SK-N-SH (cell line): Measurements from ENCODE around the gene AIMP1. TPM values are rescaled to one million over a fixed set of nuclear protein-coding genes. Genes with fewer than 3 reads are reported as not detected.
A peak's percentile ranks its signal among the peaks of the same experiment; 100 is the strongest.

Experiments used
- CTCF ChIA-PET: fragments of 300-600, 350-600 bp; formaldehyde crosslinking; extraction: SDS; loops from one replicate; lab custom pipeline; 2021; lab: Yijun Ruan, JAX
- POLR2A ChIA-PET: fragments of 350-600 bp; sonication (Branson Sonifier 250); formaldehyde crosslinking; extraction: SDS; loops from one replicate; lab custom pipeline; 2020; ENCODE audit warnings: antibody characterized with exemption, inconsistent platforms; lab: Yijun Ruan, JAX
- DNase-seq: peaks from one replicate; pipeline ENCODE4 v3.0.0; 2012
- H2AFZ ChIP-seq: fragments of 200-600 bp; sonication (generic); 2 replicates; pipeline ENCODE4 v1.8.1; 2016; ENCODE audit warnings: antibody characterized with exemption, mild to moderate bottlenecking, low read depth
- H3F3A ChIP-seq: fragments of 200-600 bp; sonication (generic); replicated peaks from 2 replicates; pipeline ENCODE3; 2016; ENCODE audit warnings: antibody characterized with exemption, mild to moderate bottlenecking; ENCODE audit not compliant: insufficient read depth
- H3K27ac ChIP-seq, 2 experiments: fragments of 200-500 bp in 1 of 2; fragments of 200-600 bp in 1 of 2; sonication (Bioruptor generic) in 1 of 2; sonication (generic), shearing (Covaris generic) in 1 of 2; 2 replicates each; pipeline versions ENCODE4 v1.5.1 to v1.6.1; 2014 to 2016; ENCODE audit warnings: low read depth in 2 of 2, inconsistent platforms in 1 of 2, low read length in 1 of 2, mild to moderate bottlenecking in 1 of 2, mixed read lengths in 1 of 2
- H3K27me3 ChIP-seq: fragments of 200-600 bp; sonication (generic), shearing (Covaris generic); 2 replicates; pipeline ENCODE4 v1.6.1; 2016; ENCODE audit warnings: mixed run types; ENCODE audit not compliant: insufficient read depth
- H3K36me3 ChIP-seq, 2 experiments: fragments of 200-500 bp in 1 of 2; fragments of 200-600 bp in 1 of 2; sonication (Bioruptor generic) in 1 of 2; sonication (generic) in 1 of 2; replicated peaks in 1 of 2; 2 replicates each; pipeline versions ENCODE3 to v1.5.1; 2014 to 2016; ENCODE audit warnings: low read length in 1 of 2, mild to moderate bottlenecking in 1 of 2; ENCODE audit not compliant: insufficient read depth in 2 of 2, control insufficient read depth in 1 of 2
- H3K4me1 ChIP-seq, 2 experiments: fragments of 200-500 bp in 1 of 2; fragments of 200-600 bp in 1 of 2; sonication (Bioruptor generic) in 1 of 2; sonication (generic), shearing (Covaris generic) in 1 of 2; 2 replicates each; pipeline versions ENCODE4 v1.5.1 to v1.6.1; 2014 to 2016; ENCODE audit warnings: low read depth in 1 of 2, low read length in 1 of 2, mixed run types in 1 of 2; ENCODE audit not compliant: insufficient read depth in 2 of 2, control insufficient read depth in 1 of 2
- H3K4me2 ChIP-seq: fragments of 200-600 bp; sonication (generic), shearing (Covaris generic); 2 replicates; pipeline ENCODE4 v1.6.1; 2017; ENCODE audit warnings: mixed run types
- H3K4me3 ChIP-seq, 2 experiments: fragments of 200-500 bp in 1 of 2; fragments of 200-600 bp in 1 of 2; sonication (Bioruptor generic) in 1 of 2; sonication (generic), shearing (Covaris generic) in 1 of 2; 2 replicates each; pipeline versions ENCODE4 v1.5.1 to v1.8.1; 2014 to 2016; ENCODE audit warnings: low read depth in 2 of 2, inconsistent platforms in 1 of 2, low read length in 1 of 2, mild to moderate bottlenecking in 1 of 2, mixed read lengths in 1 of 2, moderate library complexity in 1 of 2
- H3K79me2 ChIP-seq: fragments of 200-600 bp; sonication (generic); 2 replicates; pipeline ENCODE4 v1.8.1; 2017; ENCODE audit warnings: mild to moderate bottlenecking; ENCODE audit not compliant: insufficient read depth
- H3K9ac ChIP-seq: fragments of 200-600 bp; sonication (generic); 2 replicates; pipeline ENCODE4 v1.6.1; 2017; ENCODE audit warnings: mixed run types
- H3K9me2 ChIP-seq: fragments of 200-600 bp; sonication (generic); 2 replicates; pipeline ENCODE4 v1.6.1; 2017; ENCODE audit warnings: mixed run types
- H3K9me3 ChIP-seq: fragments of 200-600 bp; sonication (generic); 2 replicates; pipeline ENCODE4 v1.6.1; 2017; ENCODE audit warnings: mixed run types, mild to moderate bottlenecking, moderate library complexity
- H4K20me1 ChIP-seq: fragments of 200-600 bp; sonication (generic); 2 replicates; pipeline ENCODE4 v1.6.1; 2017; ENCODE audit warnings: mild to moderate bottlenecking, mixed run types; ENCODE audit not compliant: insufficient read depth
- CHD2 ChIP-seq: fragments of 150-350 bp; IDR thresholded peaks from 2 replicates; pipeline ENCODE4 v1.6.1; 2018; ENCODE audit warnings: low read length; ENCODE audit not compliant: partially characterized antibody
- ELF1 ChIP-seq: IDR thresholded peaks from 2 replicates; pipeline ENCODE4 v1.4.0; 2012
- EP300 ChIP-seq, 2 experiments: IDR thresholded peaks; 2 replicates each; pipeline versions ENCODE4 v1.4.0 to v1.6.1; 2012; ENCODE audit warnings: borderline replicate concordance in 1 of 2, low read depth in 1 of 2, low read length in 1 of 2
- EZH2phosphoT487 ChIP-seq: fragments of 200-600 bp; sonication (generic); IDR thresholded peaks from 2 replicates; pipeline ENCODE4 v1.6.1; 2017; ENCODE audit warnings: low read depth, mixed run types, mild to moderate bottlenecking, antibody characterized with exemption, moderate library complexity, borderline replicate concordance
- FOSL2 ChIP-seq: IDR thresholded peaks from 2 replicates; pipeline ENCODE4 v1.4.0; 2012; ENCODE audit warnings: low read depth, mild to moderate bottlenecking, moderate library complexity, borderline replicate concordance
- GABPA ChIP-seq: IDR thresholded peaks from 2 replicates; pipeline ENCODE4 v1.4.0; 2012; ENCODE audit warnings: low read depth, mild to moderate bottlenecking
- GATA2 ChIP-seq: sonication (generic); formaldehyde crosslinking; IDR thresholded peaks from 2 replicates; pipeline ENCODE4 v1.5.0; 2020; ENCODE audit warnings: mild to moderate bottlenecking, missing genetic modification reagents
- JUND ChIP-seq: IDR thresholded peaks from 2 replicates; pipeline ENCODE4 v1.4.0; 2012
- MXI1 ChIP-seq: IDR thresholded peaks from 2 replicates; pipeline ENCODE4 v1.6.1; 2012; ENCODE audit warnings: mild to moderate bottlenecking, low read depth, low read length, improper control_type of control experiment
- NFIC ChIP-seq: IDR thresholded peaks from 2 replicates; pipeline ENCODE4 v1.4.0; 2012; ENCODE audit warnings: borderline replicate concordance
- NRF1 ChIP-seq: IDR thresholded peaks from 2 replicates; pipeline ENCODE4 v1.6.1; 2012; ENCODE audit warnings: low read depth, mild to moderate bottlenecking, low read length
- POLR2AphosphoS5 ChIP-seq: IDR thresholded peaks from 2 replicates; pipeline ENCODE4 v1.6.1; 2012; ENCODE audit warnings: low read depth, low read length
- SMC3 ChIP-seq: IDR thresholded peaks from 2 replicates; pipeline ENCODE4 v1.6.1; 2012; ENCODE audit warnings: low read depth, low read length, improper control_type of control experiment
- TCF12 ChIP-seq: IDR thresholded peaks from 2 replicates; pipeline ENCODE4 v1.4.0; 2012
- YY1 ChIP-seq: IDR thresholded peaks from 2 replicates; pipeline ENCODE4 v1.4.0; 2012; ENCODE audit warnings: low read depth, mild to moderate bottlenecking
- WGBS: methylation state at CpG from one replicate; pipeline ENCODE4 v1.1.6; 2017; ENCODE audit warnings: low lambda C conversion rate; 5-methylcytosine and 5-hydroxymethylcytosine counted together
- polyA plus RNA-seq, 3 experiments: library from polyadenylated mRNA; depleted of rRNA; stranded (reverse); fragments of >200 nt; gene quantifications; 2 replicates each; pipeline ENCODE4 v1.2.3, GENCODE V29; 2012
- TF ChIP-seq, protein P1 (sequence below): IDR thresholded peaks from 2 replicates; pipeline ENCODE4 v1.6.1; 2012; ENCODE audit warnings: mild to moderate bottlenecking, low read depth, low read length, moderate library complexity
- TF ChIP-seq, protein P2 (sequence below): IDR thresholded peaks from 2 replicates; pipeline ENCODE4; 2012
- TF ChIP-seq, protein P3 (sequence below): fragments of 200-600 bp; sonication (generic); IDR thresholded peaks from 2 replicates; pipeline ENCODE4 v1.6.1; 2017; ENCODE audit warnings: antibody characterized with exemption, mild to moderate bottlenecking, moderate library complexity

The AIMP1 gene
- polyA plus RNA-seq, 1 of the 3 experiments (the other 2 are of a cell fraction): 14.0 TPM

DNA sequence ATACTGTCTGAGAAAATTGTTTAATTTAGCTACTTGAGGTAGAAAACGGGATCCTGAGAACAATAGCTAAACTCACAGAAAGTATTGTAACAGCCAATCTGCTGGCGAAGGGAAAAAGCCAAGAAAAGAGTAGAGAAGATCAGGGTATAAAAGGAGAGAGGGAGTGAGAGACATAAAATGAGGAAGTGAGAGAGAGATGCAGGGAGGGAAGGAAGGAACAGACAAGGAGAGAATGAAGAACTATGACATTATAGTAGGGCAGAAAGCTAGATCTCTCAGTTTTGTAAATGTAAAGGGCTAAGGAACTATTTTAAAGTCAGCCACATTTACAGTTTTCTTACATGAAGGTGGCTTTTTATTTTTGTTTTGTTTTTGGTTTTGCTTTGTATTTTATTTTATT is 53.9 kb downstream of the AIMP1 start:
- no peaks in the 10 kb centered on the region for H3K9me2 ChIP-seq
- no peaks in the 10 kb centered on the region for H3K27me3 ChIP-seq
- H3K9me3 ChIP-seq: no peaks in the 10 kb centered on the region
- no peak overlapping the region for H3K4me2 ChIP-seq
- H3K9ac ChIP-seq: no peak overlapping the region
- no peak for TF ChIP-seq POLR2AphosphoS5
- TF ChIP-seq FOSL2: no peak
- no peak for TF ChIP-seq NRF1
- TF ChIP-seq GABPA: no peak
- TF ChIP-seq NFIC: no peak
- no peak for TF ChIP-seq SMC3
- TF ChIP-seq, protein P1, sequence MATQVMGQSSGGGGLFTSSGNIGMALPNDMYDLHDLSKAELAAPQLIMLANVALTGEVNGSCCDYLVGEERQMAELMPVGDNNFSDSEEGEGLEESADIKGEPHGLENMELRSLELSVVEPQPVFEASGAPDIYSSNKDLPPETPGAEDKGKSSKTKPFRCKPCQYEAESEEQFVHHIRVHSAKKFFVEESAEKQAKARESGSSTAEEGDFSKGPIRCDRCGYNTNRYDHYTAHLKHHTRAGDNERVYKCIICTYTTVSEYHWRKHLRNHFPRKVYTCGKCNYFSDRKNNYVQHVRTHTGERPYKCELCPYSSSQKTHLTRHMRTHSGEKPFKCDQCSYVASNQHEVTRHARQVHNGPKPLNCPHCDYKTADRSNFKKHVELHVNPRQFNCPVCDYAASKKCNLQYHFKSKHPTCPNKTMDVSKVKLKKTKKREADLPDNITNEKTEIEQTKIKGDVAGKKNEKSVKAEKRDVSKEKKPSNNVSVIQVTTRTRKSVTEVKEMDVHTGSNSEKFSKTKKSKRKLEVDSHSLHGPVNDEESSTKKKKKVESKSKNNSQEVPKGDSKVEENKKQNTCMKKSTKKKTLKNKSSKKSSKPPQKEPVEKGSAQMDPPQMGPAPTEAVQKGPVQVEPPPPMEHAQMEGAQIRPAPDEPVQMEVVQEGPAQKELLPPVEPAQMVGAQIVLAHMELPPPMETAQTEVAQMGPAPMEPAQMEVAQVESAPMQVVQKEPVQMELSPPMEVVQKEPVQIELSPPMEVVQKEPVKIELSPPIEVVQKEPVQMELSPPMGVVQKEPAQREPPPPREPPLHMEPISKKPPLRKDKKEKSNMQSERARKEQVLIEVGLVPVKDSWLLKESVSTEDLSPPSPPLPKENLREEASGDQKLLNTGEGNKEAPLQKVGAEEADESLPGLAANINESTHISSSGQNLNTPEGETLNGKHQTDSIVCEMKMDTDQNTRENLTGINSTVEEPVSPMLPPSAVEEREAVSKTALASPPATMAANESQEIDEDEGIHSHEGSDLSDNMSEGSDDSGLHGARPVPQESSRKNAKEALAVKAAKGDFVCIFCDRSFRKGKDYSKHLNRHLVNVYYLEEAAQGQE: no peak
- TF ChIP-seq, protein P2, sequence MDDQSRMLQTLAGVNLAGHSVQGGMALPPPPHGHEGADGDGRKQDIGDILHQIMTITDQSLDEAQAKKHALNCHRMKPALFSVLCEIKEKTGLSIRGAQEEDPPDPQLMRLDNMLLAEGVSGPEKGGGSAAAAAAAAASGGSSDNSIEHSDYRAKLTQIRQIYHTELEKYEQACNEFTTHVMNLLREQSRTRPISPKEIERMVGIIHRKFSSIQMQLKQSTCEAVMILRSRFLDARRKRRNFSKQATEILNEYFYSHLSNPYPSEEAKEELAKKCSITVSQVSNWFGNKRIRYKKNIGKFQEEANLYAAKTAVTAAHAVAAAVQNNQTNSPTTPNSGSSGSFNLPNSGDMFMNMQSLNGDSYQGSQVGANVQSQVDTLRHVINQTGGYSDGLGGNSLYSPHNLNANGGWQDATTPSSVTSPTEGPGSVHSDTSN: no peak
- TF ChIP-seq GATA2 (CRISPR knock-in tag): no peak
- no peak overlapping the region for H3K4me3 ChIP-seq
- 39% methylated on average over 2 of the region's 2 CpGs for WGBS
- ChIA-PET CTCF (interaction anchor here (0.7 to 2.5 kb wide), 20 partner anchors 11 to 813 kb away, joined by 3 to 23 read pairs (median 4); partner anchors contain the start of gene TBCK), POLR2A (no interaction called here)
- H3K4me1 ChIP-seq: peaks cover 0 to 1% of the 10 kb centered on the region in 2 experiments; a peak in 2 of 4 replicates
- no peaks in the 10 kb centered on the region for H4K20me1 ChIP-seq
- no peak for DNase-seq
- no peaks in the 10 kb centered on the region for H3K79me2 ChIP-seq
- peak overlapping the region; percentile 81; the same call in 1 of the 2 replicates for H2AFZ ChIP-seq
- peaks cover 18% of the 10 kb centered on the region for H3F3A ChIP-seq
- H3K36me3 ChIP-seq: no peaks in the 10 kb centered on the region
- H3K27ac ChIP-seq: no peak overlapping the region; a peak in 1 of 4 replicates

DNA sequence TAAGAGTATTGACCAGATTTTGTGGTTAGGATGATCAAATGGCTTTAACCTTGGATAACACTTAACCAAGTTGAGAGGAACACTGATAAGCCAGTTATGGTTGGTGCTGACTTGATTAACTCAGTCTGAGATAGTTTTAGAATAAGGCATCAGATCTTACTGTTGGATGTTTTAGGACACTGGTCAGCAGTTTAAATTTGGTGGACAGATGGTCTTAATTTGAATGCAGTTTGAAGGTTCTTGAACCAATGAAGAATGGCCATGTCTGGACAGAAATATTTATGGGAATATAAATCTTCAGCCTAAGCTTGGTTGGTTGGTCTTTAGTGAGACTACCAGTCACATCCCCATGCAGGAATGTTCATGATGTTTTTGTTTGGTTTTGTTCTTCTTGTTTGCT is 54.8 kb downstream of the AIMP1 start:
- no peak for DNase-seq
- peaks cover 10% of the 10 kb centered on the region for H3F3A ChIP-seq
- no peaks in the 10 kb centered on the region for H3K36me3 ChIP-seq
- no peaks in the 10 kb centered on the region for H3K79me2 ChIP-seq
- ChIA-PET CTCF (interaction anchor here (0.9 to 1.9 kb wide), 5 partner anchors 19 to 812 kb away, joined by 3 to 5 read pairs (median 4); no protein-coding TSS in a partner anchor), POLR2A (no interaction called here)
- no peaks in the 10 kb centered on the region for H3K9me3 ChIP-seq
- H3K27me3 ChIP-seq: no peaks in the 10 kb centered on the region
- H3K4me1 ChIP-seq: no peaks in the 10 kb centered on the region; a peak in 1 of 4 replicates
- H3K4me2 ChIP-seq: no peak overlapping the region
- H3K4me3 ChIP-seq: no peak overlapping the region
- H4K20me1 ChIP-seq: no peaks in the 10 kb centered on the region
- H2AFZ ChIP-seq: no peak overlapping the region
- no peak overlapping the region for H3K27ac ChIP-seq
- H3K9me2 ChIP-seq: no peaks in the 10 kb centered on the region
- H3K9ac ChIP-seq: no peak overlapping the region
- TF ChIP-seq, protein P1: no peak
- TF ChIP-seq EZH2phosphoT487 (no peak), SMC3 (no peak), MXI1 (no peak), ELF1 (no peak), CHD2 (no peak), TCF12 (no peak; the same call in 1 of the 2 replicates), GABPA (no peak), JUND (no peak), EP300 (IDR thresholded peaks at IDR 0.05; ENCODE audit: borderline replicate concordance in 1 of 2, low read depth in 1 of 2, low read length in 1 of 2) (no peak), NFIC (no peak), YY1 (no peak)
- TF ChIP-seq, protein P3, sequence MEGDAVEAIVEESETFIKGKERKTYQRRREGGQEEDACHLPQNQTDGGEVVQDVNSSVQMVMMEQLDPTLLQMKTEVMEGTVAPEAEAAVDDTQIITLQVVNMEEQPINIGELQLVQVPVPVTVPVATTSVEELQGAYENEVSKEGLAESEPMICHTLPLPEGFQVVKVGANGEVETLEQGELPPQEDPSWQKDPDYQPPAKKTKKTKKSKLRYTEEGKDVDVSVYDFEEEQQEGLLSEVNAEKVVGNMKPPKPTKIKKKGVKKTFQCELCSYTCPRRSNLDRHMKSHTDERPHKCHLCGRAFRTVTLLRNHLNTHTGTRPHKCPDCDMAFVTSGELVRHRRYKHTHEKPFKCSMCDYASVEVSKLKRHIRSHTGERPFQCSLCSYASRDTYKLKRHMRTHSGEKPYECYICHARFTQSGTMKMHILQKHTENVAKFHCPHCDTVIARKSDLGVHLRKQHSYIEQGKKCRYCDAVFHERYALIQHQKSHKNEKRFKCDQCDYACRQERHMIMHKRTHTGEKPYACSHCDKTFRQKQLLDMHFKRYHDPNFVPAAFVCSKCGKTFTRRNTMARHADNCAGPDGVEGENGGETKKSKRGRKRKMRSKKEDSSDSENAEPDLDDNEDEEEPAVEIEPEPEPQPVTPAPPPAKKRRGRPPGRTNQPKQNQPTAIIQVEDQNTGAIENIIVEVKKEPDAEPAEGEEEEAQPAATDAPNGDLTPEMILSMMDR: no peak
